Uterus (tissue), 2 donors: ENCODE measurements around the gene CBR3.

Experiments used
- POLR2A ChIP-seq, 2 donors: fragments of 450-650 bp; IDR thresholded peaks; one replicate each; pipeline ENCODE4 v1.6.1; 2016; ENCODE audit warnings: antibody characterized with exemption in 2 of 2, mild to moderate bottlenecking in 1 of 2, moderate library complexity in 1 of 2
- TF ChIP-seq, protein P1 (sequence below), 4 experiments: fragments of 200-600 bp in 2 of 4; fragments of 450-650 bp in 2 of 4; sonication (generic) in 2 of 4; IDR thresholded peaks; one replicate each; pipeline ENCODE4 v1.5.1; 2016 to 2019; ENCODE audit warnings: antibody characterized with exemption in 4 of 4, mild to moderate bottlenecking in 2 of 4, moderate library complexity in 1 of 4

DNA sequence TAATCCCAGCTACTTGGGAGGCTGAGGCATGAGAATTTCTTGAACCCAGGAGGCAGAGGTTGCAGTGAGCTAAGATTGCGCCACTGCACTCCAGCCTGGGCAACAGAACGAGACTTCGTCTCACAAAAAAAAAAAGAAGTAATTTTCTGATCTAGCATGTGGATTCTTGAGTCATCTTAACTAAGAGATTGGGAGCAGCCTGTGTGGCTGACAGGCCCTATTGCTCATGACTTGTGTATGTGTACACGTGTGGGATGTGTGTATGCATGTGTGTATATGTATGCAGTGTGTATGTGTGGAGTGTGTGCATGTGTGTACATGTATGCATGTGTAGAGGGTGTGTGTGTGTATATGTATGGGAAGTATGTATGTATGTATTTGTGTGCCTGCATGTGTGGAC is 51.2 kb downstream of the CBR3 start:
- TF ChIP-seq, protein P1, sequence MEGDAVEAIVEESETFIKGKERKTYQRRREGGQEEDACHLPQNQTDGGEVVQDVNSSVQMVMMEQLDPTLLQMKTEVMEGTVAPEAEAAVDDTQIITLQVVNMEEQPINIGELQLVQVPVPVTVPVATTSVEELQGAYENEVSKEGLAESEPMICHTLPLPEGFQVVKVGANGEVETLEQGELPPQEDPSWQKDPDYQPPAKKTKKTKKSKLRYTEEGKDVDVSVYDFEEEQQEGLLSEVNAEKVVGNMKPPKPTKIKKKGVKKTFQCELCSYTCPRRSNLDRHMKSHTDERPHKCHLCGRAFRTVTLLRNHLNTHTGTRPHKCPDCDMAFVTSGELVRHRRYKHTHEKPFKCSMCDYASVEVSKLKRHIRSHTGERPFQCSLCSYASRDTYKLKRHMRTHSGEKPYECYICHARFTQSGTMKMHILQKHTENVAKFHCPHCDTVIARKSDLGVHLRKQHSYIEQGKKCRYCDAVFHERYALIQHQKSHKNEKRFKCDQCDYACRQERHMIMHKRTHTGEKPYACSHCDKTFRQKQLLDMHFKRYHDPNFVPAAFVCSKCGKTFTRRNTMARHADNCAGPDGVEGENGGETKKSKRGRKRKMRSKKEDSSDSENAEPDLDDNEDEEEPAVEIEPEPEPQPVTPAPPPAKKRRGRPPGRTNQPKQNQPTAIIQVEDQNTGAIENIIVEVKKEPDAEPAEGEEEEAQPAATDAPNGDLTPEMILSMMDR (IDR thresholded peaks at IDR 0.05) = no peak
- no peak for TF ChIP-seq POLR2A (IDR thresholded peaks at IDR 0.05)
